Omental fat pad (tissue), 4 donors: ENCODE measurements around the gene DLG5. TPM values are rescaled to one million over a fixed set of nuclear protein-coding genes. Genes with fewer than 3 reads are reported as not detected.

Source experiments
- ATAC-seq: fragments of 150-250 bp; one replicate; pipeline ENCODE4 v1.9.1; 2016; ENCODE audit warnings: mild to moderate bottlenecking, moderate library complexity; ENCODE audit not compliant: low FRiP score
- DNase-seq: peaks from one replicate; pipeline ENCODE4 v3.0.0-alpha.2; 2019; ENCODE audit warnings: low spot score
- CTCF ChIP-seq, 3 donors: fragments of 450-650 bp; IDR thresholded peaks; one replicate each; pipeline ENCODE4 v1.5.1; 2016 to 2017; ENCODE audit warnings: antibody characterized with exemption in 3 of 3, mild to moderate bottlenecking in 3 of 3, moderate library complexity in 2 of 3
- total RNA-seq, 4 donors: library from RNA; depleted of rRNA; stranded (reverse); fragments of >200 nt; gene quantifications; one replicate each; pipeline ENCODE4 v1.1.0, GENCODE V29; 2016

DLG5 gene
- total RNA-seq, 4 donors from 2014 or later: 28.1 to 42.7 (median 38.3) TPM

DNA sequence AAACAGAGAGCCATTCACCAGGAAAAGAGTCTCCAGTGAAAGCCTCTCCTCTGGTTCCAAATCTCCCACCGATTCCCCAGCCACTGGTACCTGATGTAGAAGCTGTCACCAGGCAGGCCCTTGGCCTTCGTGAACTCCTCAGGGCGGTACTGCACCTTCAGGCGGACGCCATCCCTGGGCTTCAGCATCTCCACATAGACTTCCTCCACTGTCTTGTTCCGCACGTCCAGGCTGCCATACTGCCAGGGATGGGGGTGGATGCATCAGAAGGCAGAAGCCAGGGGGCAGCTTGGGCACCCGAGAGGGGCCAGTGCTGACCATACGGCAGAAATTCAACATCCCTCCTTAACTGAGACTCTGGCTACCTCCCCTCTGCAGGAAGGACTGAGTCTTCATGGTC, 118.8 kb downstream of the DLG5 start:
- DNase-seq (no peak), ATAC-seq (no peak)
- TF ChIP-seq CTCF (IDR thresholded peaks at IDR 0.05): no peak

DNA sequence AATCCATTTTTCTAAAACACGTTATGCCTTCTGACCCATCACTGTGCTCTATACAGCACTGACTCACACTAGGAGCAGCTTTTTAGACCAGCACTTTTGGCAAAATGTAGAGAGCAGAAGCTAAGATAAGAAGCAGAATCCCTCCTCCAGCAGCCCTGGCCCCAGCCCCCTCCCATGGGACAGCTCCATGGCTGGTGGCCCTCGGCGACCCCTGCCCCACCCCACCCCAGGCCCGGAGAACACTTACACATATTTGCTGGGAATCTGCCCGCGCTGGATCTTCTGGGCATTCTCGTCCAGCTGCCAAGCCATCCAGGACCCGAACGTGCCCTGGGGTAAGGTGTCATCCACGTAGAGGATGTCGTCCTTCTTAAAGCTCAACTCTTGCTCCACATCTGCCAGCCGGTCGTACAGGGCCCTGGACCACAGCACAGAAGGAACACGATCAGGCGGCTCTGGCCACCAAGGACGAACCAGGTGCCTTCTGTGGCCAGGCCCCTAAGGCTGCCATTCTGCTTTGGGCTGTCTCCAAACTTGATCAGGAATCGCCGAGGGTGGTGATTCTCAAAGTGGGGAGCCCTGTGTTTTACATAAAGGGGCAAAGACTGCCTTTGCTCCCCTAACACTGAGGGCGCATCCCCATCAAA, 119.9 kb downstream of the DLG5 start:
- TF ChIP-seq CTCF (IDR thresholded peaks at IDR 0.05): no peak
- DNase-seq (no peak), ATAC-seq (no peak)

- no peak for TF ChIP-seq CTCF (IDR thresholded peaks at IDR 0.05)
- no peak for DNase-seq
- ATAC-seq: no peak
These were observed 120.9 kb downstream of the DLG5 start for GRCh38 chr10:77805676-77806075.

DNA sequence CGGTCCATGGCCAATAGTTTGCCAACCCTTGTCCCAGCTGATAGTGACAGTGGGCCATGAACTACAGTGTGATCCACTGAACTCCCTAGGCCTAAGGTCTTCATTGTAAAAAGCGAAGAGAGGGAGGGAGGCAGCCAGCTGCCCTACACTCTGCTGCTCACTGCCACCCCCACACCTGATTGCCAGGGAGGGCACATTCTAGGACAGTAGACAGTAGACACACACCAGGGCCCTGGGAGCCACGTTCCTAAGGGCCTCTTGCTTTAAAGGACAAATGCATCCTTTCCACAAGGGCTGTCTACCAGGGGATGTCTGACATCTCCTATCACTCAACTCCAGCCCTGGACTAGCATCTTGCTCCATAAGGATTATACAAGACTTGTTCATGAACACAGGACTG, 122.2 kb downstream of the DLG5 start:
- no peak for TF ChIP-seq CTCF (IDR thresholded peaks at IDR 0.05)
- DNase-seq (no peak), ATAC-seq (no peak)

- no peak for DNase-seq
- ATAC-seq: no peak
These were observed 124.9 kb downstream of the DLG5 start for GRCh38 chr10:77801474-77802161.

GRCh38 chr10:77800738-77801266, 125.8 kb downstream of the DLG5 start:
- ATAC-seq (no peak), DNase-seq (no peak)
- no peak for TF ChIP-seq CTCF (IDR thresholded peaks at IDR 0.05)

More at GRCh38 chr10:77801474-77802161, 124.9 kb downstream of the DLG5 start:
- no peak for TF ChIP-seq CTCF (IDR thresholded peaks at IDR 0.05)

GRCh38 chr10:77800320-77800719, 126.2 kb downstream of the DLG5 start:
- TF ChIP-seq CTCF (IDR thresholded peaks at IDR 0.05): no peak
- ATAC-seq: no peak
- DNase-seq: no peak
